Measurements from ENCODE around the gene NANOS3. TPM values are rescaled to one million over a fixed set of nuclear protein-coding genes. Genes with fewer than 3 reads are reported as not detected.

NANOS3 gene
- total and polyA plus RNA-seq, 10 of the 15 experiments (the other 5 are each of a cell fraction or from before 2014, with no cell fraction given): 0.31 to 1.7 (median 0.81) TPM

DNA sequence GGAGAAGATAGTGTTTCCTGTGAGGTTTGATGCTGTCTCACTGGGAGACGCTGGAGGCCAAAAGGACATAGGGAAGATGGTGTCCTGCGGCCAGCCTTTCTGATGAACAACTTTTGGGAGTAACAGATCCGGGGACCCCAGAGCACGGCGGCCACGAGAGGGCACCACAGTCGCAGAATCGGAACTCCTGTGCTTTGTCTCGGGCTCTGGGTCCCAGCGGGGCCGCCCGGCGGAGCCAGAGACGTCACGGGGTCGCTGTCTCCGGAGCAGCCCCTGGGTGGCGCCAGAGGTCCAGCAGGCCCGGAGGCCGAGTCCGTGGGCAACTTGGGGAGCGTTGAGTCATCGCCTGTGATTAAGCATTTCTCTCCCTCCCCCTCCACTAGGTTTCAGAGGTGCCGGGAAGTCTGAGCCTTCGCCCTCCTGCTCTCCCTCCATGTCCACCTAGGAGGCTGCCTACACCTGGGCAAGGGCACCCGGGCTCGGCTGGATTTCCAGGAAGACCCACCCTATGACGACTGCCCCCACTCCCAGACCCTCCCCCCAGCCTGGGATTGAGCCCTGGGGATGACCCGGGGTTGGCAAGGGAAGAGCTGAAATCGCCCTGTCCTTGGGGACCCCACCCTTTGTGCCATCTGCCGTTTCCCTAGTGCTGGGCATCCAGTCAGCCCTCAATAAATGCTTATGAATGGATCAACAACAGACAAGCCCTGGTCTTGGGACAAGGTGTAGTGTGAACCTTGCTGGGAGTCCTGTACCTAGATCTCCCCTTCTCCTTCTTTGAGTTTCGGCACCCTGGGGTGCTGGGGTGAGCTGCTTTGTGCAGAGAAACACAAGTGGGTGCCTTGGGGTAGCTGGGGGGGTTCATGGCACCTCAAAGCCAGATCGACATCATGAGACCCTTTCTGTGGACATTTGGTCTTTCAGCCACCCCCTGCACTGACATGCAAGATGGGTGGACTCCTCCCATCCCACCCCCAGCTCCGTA, 3.4 kb downstream of the NANOS3 start (continued):
- no peak for TF ChIP-seq BCL3 (IDR thresholded peaks at IDR 0.05; ENCODE audit: borderline replicate concordance, insufficient read depth, low read depth, low read length, poor library complexity, severe bottlenecking)
- TF ChIP-seq RAD21 (IDR thresholded peaks at IDR 0.05; ENCODE audit: insufficient read depth, low read depth, low read length): peak; percentile 98
- TF ChIP-seq TCF3 (IDR thresholded peaks at IDR 0.05; ENCODE audit: borderline replicate concordance, insufficient read depth, low read depth, low read length): no peak
- TF ChIP-seq ZSCAN29 (IDR thresholded peaks at IDR 0.05): no peak
- TF ChIP-seq SMC3 (IDR thresholded peaks at IDR 0.05; ENCODE audit: borderline replicate concordance, low read length): peak; percentile 99
- TF ChIP-seq MYC (IDR thresholded peaks at IDR 0.05; ENCODE audit: insufficient read depth, insufficient read length, insufficient replicate concordance, low read length, severe bottlenecking): no peak
- TF ChIP-seq KDM1A (IDR thresholded peaks at IDR 0.05; ENCODE audit: borderline replicate concordance): no peak
- TF ChIP-seq JUNB (IDR thresholded peaks at IDR 0.05): no peak
- TF ChIP-seq HDGF (IDR thresholded peaks at IDR 0.05): no peak
- TF ChIP-seq, protein P1, sequence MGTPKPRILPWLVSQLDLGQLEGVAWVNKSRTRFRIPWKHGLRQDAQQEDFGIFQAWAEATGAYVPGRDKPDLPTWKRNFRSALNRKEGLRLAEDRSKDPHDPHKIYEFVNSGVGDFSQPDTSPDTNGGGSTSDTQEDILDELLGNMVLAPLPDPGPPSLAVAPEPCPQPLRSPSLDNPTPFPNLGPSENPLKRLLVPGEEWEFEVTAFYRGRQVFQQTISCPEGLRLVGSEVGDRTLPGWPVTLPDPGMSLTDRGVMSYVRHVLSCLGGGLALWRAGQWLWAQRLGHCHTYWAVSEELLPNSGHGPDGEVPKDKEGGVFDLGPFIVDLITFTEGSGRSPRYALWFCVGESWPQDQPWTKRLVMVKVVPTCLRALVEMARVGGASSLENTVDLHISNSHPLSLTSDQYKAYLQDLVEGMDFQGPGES (IDR thresholded peaks at IDR 0.05): 0 out of 2 replicates have a peak, but pooled peaks have one; percentile 47
- TF ChIP-seq HDAC6 (IDR thresholded peaks at IDR 0.05; ENCODE audit: unreplicated experiment): no peak
- no peak; the same call in 1 of the 2 replicates for TF ChIP-seq NRF1 (conservative IDR thresholded peaks at IDR 0.05; ENCODE audit: low read depth, low read length)
- TF ChIP-seq CREB1 (IDR thresholded peaks at IDR 0.05; ENCODE audit: low read depth): peak; percentile 90
- peak; percentile 94; the same call in 1 of the 2 replicates for TF ChIP-seq RB1 (IDR thresholded peaks at IDR 0.05; ENCODE audit: borderline replicate concordance)
- 0 out of 2 replicates have a peak, but pooled peaks have one; percentile 30 for TF ChIP-seq CBFB (IDR thresholded peaks at IDR 0.05; ENCODE audit: low read depth)
- no peak for TF ChIP-seq NFXL1 (IDR thresholded peaks at IDR 0.05; ENCODE audit: borderline replicate concordance)
- peak; percentile 78 for TF ChIP-seq YY1 (IDR thresholded peaks at IDR 0.05; ENCODE audit: low read depth, low read length)
- TF ChIP-seq STAT3 (IDR thresholded peaks at IDR 0.05; ENCODE audit: low read depth, low read length): no peak
- peak; percentile 95; the same call in 1 of the 2 replicates for TF ChIP-seq SMARCA5 (IDR thresholded peaks at IDR 0.05)
- TF ChIP-seq SPI1 (IDR thresholded peaks at IDR 0.05; ENCODE audit: borderline replicate concordance, insufficient read depth, low read depth, low read length): no peak
- TF ChIP-seq KLF5 (IDR thresholded peaks at IDR 0.05; ENCODE audit: partially characterized antibody): peak; percentile 85
- peak; percentile 57 for TF ChIP-seq USF1 (IDR thresholded peaks at IDR 0.05; ENCODE audit: borderline replicate concordance, extremely low read length, insufficient read depth, low read depth, low read length)
- TF ChIP-seq NBN (IDR thresholded peaks at IDR 0.05): peak; percentile 89
- no peak for TF ChIP-seq PML (IDR thresholded peaks at IDR 0.05; ENCODE audit: low read length)
- no peak; the same call in 1 of the 2 replicates for TF ChIP-seq TBL1XR1 (IDR thresholded peaks at IDR 0.05; ENCODE audit: low read depth, low read length)
- TF ChIP-seq, protein P2, sequence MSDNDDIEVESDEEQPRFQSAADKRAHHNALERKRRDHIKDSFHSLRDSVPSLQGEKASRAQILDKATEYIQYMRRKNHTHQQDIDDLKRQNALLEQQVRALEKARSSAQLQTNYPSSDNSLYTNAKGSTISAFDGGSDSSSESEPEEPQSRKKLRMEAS (IDR thresholded peaks at IDR 0.05; ENCODE audit: low read depth, low read length): no peak
